Measurements from ENCODE around the gene HSD11B1L. TPM values are rescaled to one million over a fixed set of nuclear protein-coding genes. Genes with fewer than 3 reads are reported as not detected.

The HSD11B1L gene
- total and polyA plus RNA-seq, 2 donors (not counting 3 experiments of a cell fraction or from before 2014, with no cell fraction given) = 4.4 to 9.1 TPM

DNA sequence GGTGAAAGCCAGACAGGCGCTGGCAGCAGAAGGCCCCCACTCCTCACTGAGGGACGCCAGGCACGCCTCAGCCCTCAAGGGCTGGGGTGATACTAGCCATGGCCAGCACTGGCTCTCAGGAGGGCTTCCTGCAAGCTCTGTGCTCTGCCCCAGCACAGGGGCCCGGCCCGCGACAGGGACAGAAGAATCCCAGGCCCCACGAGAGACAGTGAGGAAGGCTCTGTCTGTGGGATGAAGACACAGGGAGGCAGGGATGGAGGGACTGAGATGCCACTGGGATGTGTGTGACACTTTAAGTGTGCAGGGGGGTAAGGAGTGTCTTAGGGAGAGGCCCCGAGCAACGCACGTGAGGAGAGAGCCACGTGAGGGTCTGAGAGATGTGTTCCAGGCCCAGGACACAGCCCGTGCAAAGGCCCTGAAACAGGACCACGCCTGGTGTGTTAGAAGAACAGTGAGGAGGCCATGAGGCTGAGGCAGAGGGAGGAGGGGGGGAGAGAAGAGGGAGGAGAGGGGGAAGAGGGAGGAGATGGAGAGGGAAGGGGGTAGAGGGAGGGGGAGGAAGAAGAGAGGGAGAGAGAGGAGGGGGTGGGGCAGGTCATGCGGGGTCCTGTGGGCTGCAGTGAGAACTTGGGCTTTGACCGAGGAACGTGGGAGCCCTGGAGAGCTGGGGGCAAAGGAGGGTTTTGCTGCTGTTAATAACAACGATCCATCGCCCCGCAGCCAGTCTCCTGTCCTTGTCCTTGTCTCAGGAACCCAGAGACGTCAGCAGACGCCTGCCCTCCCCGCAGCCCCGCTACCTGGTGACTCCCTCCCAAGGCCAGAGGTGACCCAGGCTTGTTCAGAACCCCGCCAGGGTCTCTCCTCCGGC lies 16.4 kb downstream of the HSD11B1L start:
- no TSS peak for BruUV-seq (replicated peaks)
- TF ChIP-seq EZH2 (IDR thresholded peaks at IDR 0.05; ENCODE audit: borderline replicate concordance, low read depth, low read length, severe bottlenecking) (no peak), MYC (IDR thresholded peaks at IDR 0.05; ENCODE audit: low read depth, low read length) (no peak), POLR2AphosphoS5 (IDR thresholded peaks at IDR 0.05; ENCODE audit: insufficient read depth, low read depth, low read length) (peak; percentile 35), POLR2A (IDR thresholded peaks at IDR 0.05; ENCODE audit: low read depth, low read length) (peak; percentile 60)
- intact Hi-C loops (cut with micrococcal nuclease) = no loop called here
- dilution Hi-C loops (cut with MboI; ENCODE audit: extremely low pct_ligation_motif_present, low sequenced_read_pairs) = no loop called here
- Histone ChIP-seq H3K9me1 (replicated peaks; ENCODE audit: control insufficient read depth, extremely low read depth, insufficient read depth, low read length) (no peaks in the 10 kb centered on the region), H4K20me1 (replicated peaks; ENCODE audit: control insufficient read depth, extremely low read depth, insufficient read depth, low read length) (no peaks in the 10 kb centered on the region), H2AFZ (ENCODE audit: low read depth, low read length) (no peak overlapping the region), H3K9ac (replicated peaks; ENCODE audit: extremely low read depth, insufficient read depth, low read length) (no peak overlapping the region), H3K9me3 (replicated peaks; ENCODE audit: control insufficient read depth, insufficient read depth, low read length) (no peaks in the 10 kb centered on the region), H3K79me2 (ENCODE audit: control insufficient read depth, insufficient read depth, low read length) (peaks cover 30% of the 10 kb centered on the region), H3K4me1 (ENCODE audit: control insufficient read depth, extremely low read depth, insufficient read depth, low read length) (peaks cover under 1% of the 10 kb centered on the region), H3K4me3 (replicated peaks in 1 of 3; ENCODE audit: insufficient read depth in 1 of 3, low read depth in 1 of 3, low read length in 3 of 3) (no peak overlapping the region), H3K27me3 (ENCODE audit: control insufficient read depth in 2 of 2, insufficient read depth in 2 of 2, low read length in 2 of 2) (no peaks in the 10 kb centered on the region), H3K4me2 (ENCODE audit: insufficient read depth, low read length) (no peak overlapping the region), H3K27ac (ENCODE audit: insufficient read depth, low read depth, low read length) (no peak overlapping the region), H3K36me3 (ENCODE audit: control insufficient read depth in 2 of 2, extremely low read depth in 1 of 2, insufficient read depth in 2 of 2, low read length in 2 of 2) (peaks cover 7 to 47% of the 10 kb centered on the region in 2 experiments)
- DNase-seq (ENCODE audit: low read depth, low spot score) = no peak
- ChIA-PET CTCF (no interaction called here), POLR2A (no interaction called here)
- FAIRE-seq = no peak

- dilution Hi-C loops (cut with MboI; ENCODE audit: extremely low pct_ligation_motif_present, low sequenced_read_pairs) = no loop called here
- Histone ChIP-seq H3K9ac (replicated peaks; ENCODE audit: extremely low read depth, insufficient read depth, low read length) (no peak overlapping the region), H3K36me3 (ENCODE audit: control insufficient read depth in 2 of 2, extremely low read depth in 1 of 2, insufficient read depth in 2 of 2, low read length in 2 of 2) (peaks cover 3 to 39% of the 10 kb centered on the region in 2 experiments), H3K79me2 (ENCODE audit: control insufficient read depth, insufficient read depth, low read length) (peaks cover 22% of the 10 kb centered on the region), H3K4me1 (ENCODE audit: control insufficient read depth, extremely low read depth, insufficient read depth, low read length) (no peaks in the 10 kb centered on the region), H3K4me2 (ENCODE audit: insufficient read depth, low read length) (no peak overlapping the region), H3K9me1 (replicated peaks; ENCODE audit: control insufficient read depth, extremely low read depth, insufficient read depth, low read length) (no peaks in the 10 kb centered on the region), H2AFZ (ENCODE audit: low read depth, low read length) (no peak overlapping the region), H3K27ac (ENCODE audit: insufficient read depth, low read depth, low read length) (no peak overlapping the region), H3K4me3 (replicated peaks in 1 of 3; ENCODE audit: insufficient read depth in 1 of 3, low read depth in 1 of 3, low read length in 3 of 3) (no peak overlapping the region), H3K27me3 (ENCODE audit: control insufficient read depth in 2 of 2, insufficient read depth in 2 of 2, low read length in 2 of 2) (no peaks in the 10 kb centered on the region), H3K9me3 (replicated peaks; ENCODE audit: control insufficient read depth, insufficient read depth, low read length) (no peaks in the 10 kb centered on the region), H4K20me1 (replicated peaks; ENCODE audit: control insufficient read depth, extremely low read depth, insufficient read depth, low read length) (no peaks in the 10 kb centered on the region)
- intact Hi-C loops (cut with micrococcal nuclease) = no loop called here
- no peak for TF ChIP-seq MAX (IDR thresholded peaks at IDR 0.05; ENCODE audit: insufficient read depth, insufficient read length)
- TF ChIP-seq POLR2A (IDR thresholded peaks at IDR 0.05; ENCODE audit: low read depth, low read length) = peak; percentile 0
- BruUV-seq (replicated peaks) = no TSS peak
- ChIA-PET POLR2A (interaction anchor here (0.9 kb wide), 1 partner anchor 11 kb away, joined by 5 read pairs; no protein-coding TSS in a partner anchor), CTCF (no interaction called here)
- FAIRE-seq = no peak
- no peak for DNase-seq (ENCODE audit: low read depth, low spot score)
Observed at GRCh38 chr19:5697890-5698634, 17.2 kb downstream of the HSD11B1L start.

Measured in endothelial cell of umbilical vein (primary cell).